GM12892 (cell line): Measurements from ENCODE around the gene CNGA1.

Experiments used
- POLR2A ChIP-seq: IDR thresholded peaks from 2 replicates; pipeline ENCODE4 v1.6.1; 2011; ENCODE audit warnings: low read depth, low read length, control low read depth
- POLR2AphosphoS5 ChIP-seq: IDR thresholded peaks from 2 replicates; pipeline ENCODE4 v1.6.1; 2011; ENCODE audit warnings: low read depth, low read length, control low read depth
- TAF1 ChIP-seq: IDR thresholded peaks from 2 replicates; pipeline ENCODE4 v1.6.1; 2011; ENCODE audit warnings: low read depth, mild to moderate bottlenecking, control low read depth, low read length, borderline replicate concordance

DNA sequence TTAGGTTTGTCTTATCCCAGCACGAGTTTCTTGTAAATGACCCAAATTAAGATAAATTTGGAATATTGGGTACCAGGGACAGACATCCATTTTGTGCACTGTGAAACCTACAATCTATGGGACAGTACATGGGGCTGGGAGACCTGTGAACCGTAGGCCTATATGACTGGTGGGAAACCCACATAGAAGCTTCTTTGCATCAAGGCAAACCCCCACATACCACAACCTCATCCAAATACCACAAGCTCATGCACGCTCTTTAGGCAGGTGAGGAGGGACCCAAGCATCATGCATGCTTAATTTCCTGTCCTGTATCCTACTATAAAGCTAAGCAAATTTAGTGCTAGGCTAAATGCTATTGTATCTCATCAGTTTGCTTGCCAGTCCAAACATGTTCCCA, 47.9 kb upstream of the CNGA1 start:
- TF ChIP-seq TAF1 (no peak), POLR2A (no peak), POLR2AphosphoS5 (no peak)
